Neural progenitor cell (in vitro differentiated cells): ENCODE data around the gene NDUFB2.

ENCODE experiments used
- CTCF ChIP-seq: fragments of 200-600 bp; sonication (generic); IDR thresholded peaks from 2 replicates; pipeline ENCODE4 v1.5.1; 2017; ENCODE audit warnings: antibody characterized with exemption, mild to moderate bottlenecking
- EZH2phosphoT487 ChIP-seq: fragments of 200-600 bp; sonication (generic); IDR thresholded peaks from 2 replicates; pipeline ENCODE4 v1.6.1; 2017; ENCODE audit warnings: antibody characterized with exemption

GRCh38 chr7:140677496-140677895 lies 19.0 kb upstream of the NDUFB2 start:
- TF ChIP-seq CTCF (no peak), EZH2phosphoT487 (no peak)
